Islet of Langerhans (tissue), 1 donor: ENCODE data around the gene PLXDC1.
"Not testable (repeated sequence)": the region's sequence is repeated elsewhere in the genome, so short reads cannot be mapped to it uniquely, and the experiment has no call there.

ENCODE experiments used
- FAIRE-seq: peaks from one replicate; lab custom pipeline; 2011; peaks lifted over from hg19 to GRCh38; lab: Jason Lieb, UNC

The PLXDC1 gene

GRCh38 chr17:39123627-39124026 is 27.8 kb downstream of the PLXDC1 start:
- no peak for FAIRE-seq

GRCh38 chr17:39122991-39123390 is 28.4 kb downstream of the PLXDC1 start:
- no peak for FAIRE-seq

- FAIRE-seq: not testable (repeated sequence)
Measured at GRCh38 chr17:39121919-39122318, 29.5 kb downstream of the PLXDC1 start.

GRCh38 chr17:39118674-39119419 is 32.6 kb downstream of the PLXDC1 start:
- no peak for FAIRE-seq

GRCh38 chr17:39116224-39116623 is 35.2 kb downstream of the PLXDC1 start:
- FAIRE-seq: no peak

GRCh38 chr17:39115135-39115534 is 36.3 kb downstream of the PLXDC1 start:
- no peak for FAIRE-seq

GRCh38 chr17:39114723-39115122 is 36.7 kb downstream of the PLXDC1 start:
- no peak for FAIRE-seq

GRCh38 chr17:39113871-39114270 is 37.6 kb downstream of the PLXDC1 start:
- FAIRE-seq: no peak

GRCh38 chr17:39110435-39111136 is 40.9 kb downstream of the PLXDC1 start:
- no peak for FAIRE-seq

GRCh38 chr17:39108461-39109375 is 42.7 kb downstream of the PLXDC1 start:
- FAIRE-seq: no peak

GRCh38 chr17:39107973-39108372 is 43.5 kb downstream of the PLXDC1 start:
- no peak for FAIRE-seq

GRCh38 chr17:39107155-39107554 is 44.3 kb downstream of the PLXDC1 start:
- FAIRE-seq: no peak

GRCh38 chr17:39105705-39106104 is 45.7 kb downstream of the PLXDC1 start:
- no peak for FAIRE-seq

GRCh38 chr17:39104657-39105056 is 46.8 kb downstream of the PLXDC1 start:
- FAIRE-seq: no peak

- FAIRE-seq: no peak
Measured at GRCh38 chr17:39104046-39104445, 47.4 kb downstream of the PLXDC1 start.

- FAIRE-seq: no peak
Measured at GRCh38 chr17:39101091-39101490, 50.3 kb downstream of the PLXDC1 start.

- no peak for FAIRE-seq
Measured at GRCh38 chr17:39100530-39100929, 50.9 kb downstream of the PLXDC1 start.

- FAIRE-seq: no peak
Measured at GRCh38 chr17:39099663-39100286, 51.7 kb downstream of the PLXDC1 start.

- FAIRE-seq: no peak
Measured at GRCh38 chr17:39098588-39098987, 52.8 kb downstream of the PLXDC1 start.

- FAIRE-seq: no peak
Measured at GRCh38 chr17:39097537-39097936, 53.9 kb downstream of the PLXDC1 start.

- FAIRE-seq: no peak
Measured at GRCh38 chr17:39097150-39097519, 54.3 kb downstream of the PLXDC1 start.

- FAIRE-seq: no peak
Measured at GRCh38 chr17:39096508-39097149, 54.8 kb downstream of the PLXDC1 start.
